OCI-LY7 (cell line): ENCODE results near the gene PITPNC1. TPM values are rescaled to one million over a fixed set of nuclear protein-coding genes. Genes with fewer than 3 reads are reported as not detected.

Experiments
- BruUV-seq: library from RNA; stranded (reverse); fragments of 400-500 nt; replicated peaks from 2 replicates; lab custom pipeline; 2021; lab: Mats Ljungman, UMichigan
- CTCF ChIA-PET: fragments of 300-600 bp; sonication (Branson Sonifier 250); formaldehyde crosslinking; loops from one replicate; lab custom pipeline; 2022; ENCODE audit warnings: antibody characterized with exemption; ENCODE audit not compliant: unreplicated experiment; lab: Charles Lee
- POLR2A ChIA-PET: fragments of 300-600 bp; sonication (Branson Sonifier 250); formaldehyde crosslinking; loops from one replicate; lab custom pipeline; 2022; ENCODE audit warnings: antibody characterized with exemption; lab: Charles Lee
- DNase-seq: peaks from one replicate; pipeline ENCODE4 v3.0.0-alpha.2; 2015; ENCODE audit warnings: low spot score
- H2AFZ ChIP-seq: fragments of 200-600 bp; sonication (generic), shearing (Covaris generic); 2 replicates; pipeline ENCODE4 v1.6.1; 2014; ENCODE audit warnings: mild to moderate bottlenecking, antibody characterized with exemption, low read length, moderate library complexity
- H3K27ac ChIP-seq: fragments of 200-600 bp; sonication (generic); 2 replicates; pipeline ENCODE4 v1.5.1; 2014; ENCODE audit warnings: mixed run types, low read depth, mild to moderate bottlenecking, moderate library complexity, low read length, inconsistent platforms; ENCODE audit not compliant: poor library complexity, severe bottlenecking
- H3K36me3 ChIP-seq: fragments of 200-600 bp; sonication (generic); 2 replicates; pipeline ENCODE4 v1.6.1; 2014; ENCODE audit warnings: mild to moderate bottlenecking, antibody characterized with exemption, low read length, moderate library complexity, mixed read lengths; ENCODE audit not compliant: insufficient read depth
- H3K4me1 ChIP-seq: fragments of 200-600 bp; sonication (generic); 2 replicates; pipeline ENCODE4 v1.5.1; 2014; ENCODE audit warnings: mild to moderate bottlenecking, low read length; ENCODE audit not compliant: insufficient read depth, poor library complexity, severe bottlenecking
- H3K4me2 ChIP-seq: fragments of 200-600 bp; sonication (generic); 2 replicates; pipeline ENCODE4 v1.6.1; 2014; ENCODE audit warnings: mild to moderate bottlenecking, low read length
- H3K4me3 ChIP-seq: fragments of 200-600 bp; sonication (generic); 2 replicates; pipeline ENCODE4 v1.5.1; 2014; ENCODE audit warnings: mild to moderate bottlenecking, low read depth, low read length; ENCODE audit not compliant: poor library complexity, severe bottlenecking
- H3K79me2 ChIP-seq: fragments of 200-600 bp; sonication (generic); 2 replicates; pipeline ENCODE4 v1.6.1; 2016; ENCODE audit warnings: low read depth, mild to moderate bottlenecking, low read length, moderate library complexity, mixed read lengths; ENCODE audit not compliant: insufficient read depth
- H3K9me2 ChIP-seq: fragments of 200-600 bp; sonication (generic); 2 replicates; pipeline ENCODE4 v1.6.1; 2016; ENCODE audit warnings: mild to moderate bottlenecking, low read length, mixed read lengths; ENCODE audit not compliant: insufficient read depth
- H3K9me3 ChIP-seq: fragments of 200-600 bp; sonication (generic); 2 replicates; pipeline ENCODE4 v1.6.1; 2014; ENCODE audit warnings: mild to moderate bottlenecking, mixed run types, low read length, mixed read lengths
- H4K20me1 ChIP-seq: fragments of 200-600 bp; sonication (generic); 2 replicates; pipeline ENCODE4 v1.6.1; 2014; ENCODE audit warnings: mild to moderate bottlenecking, antibody characterized with exemption, low read length, moderate library complexity, mixed read lengths; ENCODE audit not compliant: insufficient read depth
- CTCF ChIP-seq: fragments of 200-600 bp; sonication (generic); conservative IDR thresholded peaks from 2 replicates; pipeline ENCODE4 v1.5.1; 2014; ENCODE audit warnings: mild to moderate bottlenecking, antibody characterized with exemption, low read length, moderate library complexity, mixed read lengths
- EZH2phosphoT487 ChIP-seq: fragments of 200-600 bp; sonication (generic); IDR thresholded peaks from 2 replicates; pipeline ENCODE4 v1.6.1; 2018; ENCODE audit warnings: low read depth, borderline replicate concordance, mild to moderate bottlenecking, mixed run types, antibody characterized with exemption, low read length, moderate library complexity, mixed read lengths
- intact Hi-C: fragments of 100-400 bp; cut with micrococcal nuclease; formaldehyde crosslinking; loops from one replicate; pipeline ENCODE4 v1.10.0; 2022; ENCODE audit not compliant: unreplicated experiment
- total RNA-seq, 2 experiments: library from RNA; depleted of rRNA in 1 of 2; stranded (reverse); fragments of >200 nt in 1 of 2; shearing (Covaris generic) in 1 of 2; gene quantifications; 2 replicates each; pipeline ENCODE4 v1.2.3, GENCODE V29; 2014 to 2022

PITPNC1 gene
- total RNA-seq, 2 experiments from 2014 or later: 14.3 to 21.1 TPM

- Histone ChIP-seq H3K4me1 (no peaks in the 10 kb centered on the region), H3K4me2 (no peak overlapping the region), H2AFZ (no peak overlapping the region), H3K79me2 (no peaks in the 10 kb centered on the region), H3K36me3 (no peaks in the 10 kb centered on the region), H3K4me3 (no peak overlapping the region), H3K9me3 (no peaks in the 10 kb centered on the region), H3K27ac (no peak overlapping the region), H3K9me2 (no peaks in the 10 kb centered on the region), H4K20me1 (no peaks in the 10 kb centered on the region)
- intact Hi-C loops: no loop called here
- no peak for DNase-seq
- BruUV-seq: no TSS peak
- CTCF ChIA-PET: no interaction called here
- POLR2A ChIA-PET: interaction anchor here (0.6 to 1.0 kb wide), 3 partner anchors 34 to 148 kb away, joined by 3 read pairs; no protein-coding TSS in a partner anchor
- TF ChIP-seq CTCF: no peak
- TF ChIP-seq EZH2phosphoT487: no peak
These were observed 146.0 kb downstream of the PITPNC1 start for GRCh38 chr17:67523101-67523500.

- BruUV-seq: no TSS peak
- H3K36me3 ChIP-seq: no peaks in the 10 kb centered on the region
- TF ChIP-seq EZH2phosphoT487: no peak
- no peak for TF ChIP-seq CTCF
- no peak overlapping the region for H3K4me3 ChIP-seq
- no peak for DNase-seq
- no peaks in the 10 kb centered on the region for H3K79me2 ChIP-seq
- H3K4me1 ChIP-seq: no peaks in the 10 kb centered on the region
- H4K20me1 ChIP-seq: no peaks in the 10 kb centered on the region
- H3K9me2 ChIP-seq: no peaks in the 10 kb centered on the region
- no peak overlapping the region for H3K27ac ChIP-seq
- no peak overlapping the region for H2AFZ ChIP-seq
- no peak overlapping the region for H3K4me2 ChIP-seq
- H3K9me3 ChIP-seq: no peaks in the 10 kb centered on the region
- intact Hi-C loops: no loop called here
- CTCF ChIA-PET: no interaction called here
- POLR2A ChIA-PET: interaction anchor here (0.7 kb wide), 2 partner anchors 22 to 121 kb away, joined by 3 to 6 read pairs; no protein-coding TSS in a partner anchor
These were observed 148.4 kb downstream of the PITPNC1 start for GRCh38 chr17:67525239-67526135.

GRCh38 chr17:67526700-67527099, 149.6 kb downstream of the PITPNC1 start:
- TF ChIP-seq EZH2phosphoT487 (no peak), CTCF (no peak)
- no peak overlapping the region for H2AFZ ChIP-seq
- no peak overlapping the region for H3K27ac ChIP-seq
- no peak for DNase-seq
- no peaks in the 10 kb centered on the region for H3K79me2 ChIP-seq
- no peaks in the 10 kb centered on the region for H3K36me3 ChIP-seq
- H3K4me2 ChIP-seq: no peak overlapping the region
- no TSS peak for BruUV-seq
- ChIA-PET POLR2A (interaction anchor here (0.6 to 0.7 kb wide), 4 partner anchors 21 to 574 kb away, joined by 3 to 6 read pairs (median 4); no protein-coding TSS in a partner anchor), CTCF (no interaction called here)
- no peaks in the 10 kb centered on the region for H3K4me1 ChIP-seq
- no peaks in the 10 kb centered on the region for H3K9me2 ChIP-seq
- H4K20me1 ChIP-seq: no peaks in the 10 kb centered on the region
- H3K9me3 ChIP-seq: no peaks in the 10 kb centered on the region
- no peak overlapping the region for H3K4me3 ChIP-seq
- intact Hi-C loops: no loop called here
